Natural killer cell treated with Interleukin-12 subunit alpha and Interleukin-12 subunit beta and Interleukin-15 and Interleukin-18, amount 100 ng/mL, for 72 hours (primary cell): ENCODE data around the gene COPB1. TPM values are rescaled to one million over a fixed set of nuclear protein-coding genes. Genes with fewer than 3 reads are reported as not detected.

ENCODE experiments used
- ATAC-seq, 2 donors: fragments of 150-1000 bp; cut with Tn5 transposase in 1 of 2; sonication (Bioruptor Pico), chemical (Tn5 transposase) in 1 of 2; 2 replicates each; pipeline ENCODE4 v1.10.0; 2021
- DNase-seq: peaks from one replicate; pipeline ENCODE4 v3.0.0; 2022; ENCODE audit warnings: low spot score
- H3K27ac Mint-ChIP-seq, 2 donors: 1 replicate in 1 of 2; 2 replicates in 1 of 2; pipeline ENCODE4 v1.8.0; 2022; ENCODE audit warnings: mixed read lengths in 2 of 2, mild to moderate bottlenecking in 1 of 2, moderate library complexity in 1 of 2
- H3K27me3 Mint-ChIP-seq, 2 donors: 1 replicate in 1 of 2; 2 replicates in 1 of 2; pipeline ENCODE4 v1.8.0; 2022; ENCODE audit warnings: mixed read lengths in 2 of 2
- H3K36me3 Mint-ChIP-seq: one replicate; pipeline ENCODE4 v1.8.0; 2022; ENCODE audit warnings: mixed read lengths
- H3K4me1 Mint-ChIP-seq, 2 donors: 1 replicate in 1 of 2; 2 replicates in 1 of 2; pipeline ENCODE4 v1.8.0; 2022; ENCODE audit warnings: low read depth in 2 of 2, mixed read lengths in 2 of 2, mild to moderate bottlenecking in 1 of 2
- H3K4me3 Mint-ChIP-seq: one replicate; pipeline ENCODE4 v1.8.0; 2022; ENCODE audit warnings: mixed read lengths
- H3K9me3 Mint-ChIP-seq: 2 replicates; pipeline ENCODE4 v1.8.0; 2022; ENCODE audit warnings: mixed read lengths
- total RNA-seq, 2 donors: library from RNA; stranded (reverse); gene quantifications; one replicate each; pipeline ENCODE4 v1.2.3, GENCODE V29; 2022

The COPB1 gene
- total RNA-seq, 2 donors from 2014 or later = 88.4 to 107 TPM

- H3K27me3 Mint-ChIP-seq = no peaks in the 10 kb centered on the region
- peaks cover 22% of the 10 kb centered on the region for H3K36me3 Mint-ChIP-seq
- no peak overlapping the region for H3K4me3 Mint-ChIP-seq
- no peak overlapping the region for H3K27ac Mint-ChIP-seq
- H3K4me1 Mint-ChIP-seq = peaks cover 11 to 13% of the 10 kb centered on the region in 2 donors
- H3K9me3 Mint-ChIP-seq = no peaks in the 10 kb centered on the region
- ATAC-seq = no peak
- DNase-seq = no peak
Measured at GRCh38 chr11:14480716-14481115, 18.9 kb downstream of the COPB1 start.

GRCh38 chr11:14471127-14471526 lies 28.5 kb downstream of the COPB1 start:
- H3K27ac Mint-ChIP-seq = no peak overlapping the region

GRCh38 chr11:14463623-14464022 lies 36.0 kb downstream of the COPB1 start:
- no peak overlapping the region for H3K27ac Mint-ChIP-seq
- H3K4me3 Mint-ChIP-seq = no peak overlapping the region
- no peaks in the 10 kb centered on the region for H3K27me3 Mint-ChIP-seq
- ATAC-seq (no peak), DNase-seq (no peak)
- no peaks in the 10 kb centered on the region for H3K9me3 Mint-ChIP-seq
- H3K4me1 Mint-ChIP-seq = peaks cover 0 to 3% of the 10 kb centered on the region in 2 donors
- H3K36me3 Mint-ChIP-seq = peaks cover 19% of the 10 kb centered on the region

More at GRCh38 chr11:14471127-14471526, 28.5 kb downstream of the COPB1 start:
- DNase-seq (no peak), ATAC-seq (no peak)
- no peaks in the 10 kb centered on the region for H3K27me3 Mint-ChIP-seq
- peaks cover 50% of the 10 kb centered on the region for H3K36me3 Mint-ChIP-seq
- H3K9me3 Mint-ChIP-seq = no peaks in the 10 kb centered on the region
- H3K4me1 Mint-ChIP-seq = peaks cover 20 to 22% of the 10 kb centered on the region in 2 donors
- no peak overlapping the region for H3K4me3 Mint-ChIP-seq

- Mint-ChIP-seq H3K4me1 (no peaks in the 10 kb centered on the region), H3K27me3 (no peaks in the 10 kb centered on the region), H3K36me3 (peaks cover 9% of the 10 kb centered on the region), H3K9me3 (no peaks in the 10 kb centered on the region), H3K27ac (no peak overlapping the region), H3K4me3 (no peak overlapping the region)
- no peak for ATAC-seq
- DNase-seq = no peak
Measured at GRCh38 chr11:14460147-14460546, 39.5 kb downstream of the COPB1 start.

GRCh38 chr11:14458377-14458776 lies 41.2 kb downstream of the COPB1 start:
- Mint-ChIP-seq H3K27me3 (no peaks in the 10 kb centered on the region), H3K4me3 (no peak overlapping the region), H3K27ac (peak overlapping the region in 1 of 2 donors; percentile 38), H3K36me3 (peaks cover 9% of the 10 kb centered on the region), H3K4me1 (no peaks in the 10 kb centered on the region), H3K9me3 (no peaks in the 10 kb centered on the region)
- no peak for ATAC-seq
- DNase-seq = no peak

- peak overlapping the region in 1 of 2 donors; percentile 18 for H3K27ac Mint-ChIP-seq
- H3K4me1 Mint-ChIP-seq = peaks cover 5 to 6% of the 10 kb centered on the region in 2 donors
- no peaks in the 10 kb centered on the region for H3K27me3 Mint-ChIP-seq
- DNase-seq (no peak), ATAC-seq (no peak)
- H3K36me3 Mint-ChIP-seq = peaks cover 7% of the 10 kb centered on the region
- H3K4me3 Mint-ChIP-seq = no peak overlapping the region
- H3K9me3 Mint-ChIP-seq = no peaks in the 10 kb centered on the region
Measured at GRCh38 chr11:14455648-14456430, 43.8 kb downstream of the COPB1 start.

GRCh38 chr11:14454861-14455632 lies 44.6 kb downstream of the COPB1 start:
- Mint-ChIP-seq H3K27ac (no peak overlapping the region), H3K36me3 (peaks cover 4% of the 10 kb centered on the region), H3K9me3 (no peaks in the 10 kb centered on the region), H3K4me1 (peaks cover 5 to 6% of the 10 kb centered on the region in 2 donors), H3K27me3 (no peaks in the 10 kb centered on the region), H3K4me3 (no peak overlapping the region)
- ATAC-seq (no peak), DNase-seq (no peak)

GRCh38 chr11:14451825-14452224 lies 47.8 kb downstream of the COPB1 start:
- H3K9me3 Mint-ChIP-seq = no peaks in the 10 kb centered on the region
- H3K27ac Mint-ChIP-seq = peak overlapping the region; percentile 29 to 37
- H3K4me1 Mint-ChIP-seq = peaks cover 12 to 18% of the 10 kb centered on the region in 2 donors
- ATAC-seq = no peak
- no peaks in the 10 kb centered on the region for H3K27me3 Mint-ChIP-seq
- no peak for DNase-seq
- H3K36me3 Mint-ChIP-seq = no peaks in the 10 kb centered on the region
- no peak overlapping the region for H3K4me3 Mint-ChIP-seq

GRCh38 chr11:14449302-14449714 lies 50.3 kb downstream of the COPB1 start:
- Mint-ChIP-seq H3K36me3 (no peaks in the 10 kb centered on the region), H3K4me3 (no peak overlapping the region), H3K4me1 (peaks cover 20 to 27% of the 10 kb centered on the region in 2 donors), H3K27ac (no peak overlapping the region), H3K27me3 (no peaks in the 10 kb centered on the region), H3K9me3 (no peaks in the 10 kb centered on the region)
- no peak for ATAC-seq
- no peak for DNase-seq

GRCh38 chr11:14448240-14448639 lies 51.4 kb downstream of the COPB1 start:
- H3K9me3 Mint-ChIP-seq = no peaks in the 10 kb centered on the region
- H3K4me1 Mint-ChIP-seq = peaks cover 20 to 27% of the 10 kb centered on the region in 2 donors
- H3K4me3 Mint-ChIP-seq = no peak overlapping the region
- ATAC-seq = no peak
- no peaks in the 10 kb centered on the region for H3K27me3 Mint-ChIP-seq
- no peak for DNase-seq
- peak overlapping the region in 1 of 2 donors; percentile 67 for H3K27ac Mint-ChIP-seq
- no peaks in the 10 kb centered on the region for H3K36me3 Mint-ChIP-seq

GRCh38 chr11:14446701-14447169 lies 52.9 kb downstream of the COPB1 start:
- Mint-ChIP-seq H3K4me3 (no peak overlapping the region), H3K27me3 (no peaks in the 10 kb centered on the region), H3K36me3 (no peaks in the 10 kb centered on the region), H3K4me1 (peaks cover 17 to 25% of the 10 kb centered on the region in 2 donors), H3K9me3 (no peaks in the 10 kb centered on the region), H3K27ac (peak overlapping the region in 1 of 2 donors; percentile 67)
- ATAC-seq = no peak
- no peak for DNase-seq

- Mint-ChIP-seq H3K27me3 (no peaks in the 10 kb centered on the region), H3K27ac (peak overlapping the region in 1 of 2 donors; percentile 67), H3K4me1 (peaks cover 14 to 22% of the 10 kb centered on the region in 2 donors), H3K9me3 (no peaks in the 10 kb centered on the region), H3K36me3 (no peaks in the 10 kb centered on the region), H3K4me3 (no peak overlapping the region)
- DNase-seq = no peak
- ATAC-seq = no peak
Measured at GRCh38 chr11:14445542-14446530, 53.8 kb downstream of the COPB1 start.
